ENCODE data around the gene PPIE.

GRCh38 chr1:39733161-39733560 lies 5.5 kb upstream of the PPIE start:
- TF ChIP-seq EZH2phosphoT487 (IDR thresholded peaks at IDR 0.05; ENCODE audit: borderline replicate concordance) = no peak
- no peak for TF ChIP-seq CTCF (IDR thresholded peaks at IDR 0.05 in 2 of 3, conservative IDR thresholded peaks at IDR 0.05 in 1 of 3; ENCODE audit: borderline replicate concordance in 1 of 3, insufficient read depth in 1 of 3, low read depth in 2 of 3, low read length in 2 of 3)
- TF ChIP-seq FOSL1 (IDR thresholded peaks at IDR 0.05; ENCODE audit: low read depth) = no peak
- TF ChIP-seq SIN3A (IDR thresholded peaks at IDR 0.05; ENCODE audit: low read depth) = no peak
- TF ChIP-seq EZH2 (IDR thresholded peaks at IDR 0.05) = no peak
- TF ChIP-seq, protein P1, sequence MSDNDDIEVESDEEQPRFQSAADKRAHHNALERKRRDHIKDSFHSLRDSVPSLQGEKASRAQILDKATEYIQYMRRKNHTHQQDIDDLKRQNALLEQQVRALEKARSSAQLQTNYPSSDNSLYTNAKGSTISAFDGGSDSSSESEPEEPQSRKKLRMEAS (IDR thresholded peaks at IDR 0.05) = no peak
- no peak for TF ChIP-seq CEBPB (IDR thresholded peaks at IDR 0.05; ENCODE audit: low read depth)
- no peak for TF ChIP-seq SP1 (IDR thresholded peaks at IDR 0.05; ENCODE audit: low read depth)
- TF ChIP-seq POLR2AphosphoS5 (IDR thresholded peaks at IDR 0.05; ENCODE audit: low read depth, low read length) = no peak
- no peak for TF ChIP-seq ELF1 (IDR thresholded peaks at IDR 0.05; ENCODE audit: borderline replicate concordance, low read depth)
- no peak for TF ChIP-seq JUND (IDR thresholded peaks at IDR 0.05)

Data from HCT116 (cell line).